Uterus (tissue), 4 donors: ENCODE data around the gene SPINK1. TPM values are rescaled to one million over a fixed set of nuclear protein-coding genes. Genes with fewer than 3 reads are reported as not detected.

Experiments used
- DNase-seq, 2 donors: peaks; one replicate each; pipeline ENCODE4 v3.0.0-alpha.2; 2019 to 2020
- H3K27ac ChIP-seq, 2 donors: fragments of 200-600 bp; sonication (generic); 1 replicate in 1 of 2; 2 replicates in 1 of 2; pipeline ENCODE4 v1.5.1; 2016 to 2018
- H3K27me3 ChIP-seq, 2 donors: fragments of 200-600 bp; sonication (generic); one replicate each; pipeline ENCODE4 v1.5.1; 2018 to 2019; ENCODE audit warnings: control low read depth in 1 of 2
- H3K36me3 ChIP-seq, 2 donors: fragments of 200-600 bp; sonication (generic); one replicate each; pipeline ENCODE4 v1.5.1; 2019; ENCODE audit warnings: control low read depth in 1 of 2
- H3K4me1 ChIP-seq, 2 donors: fragments of 200-600 bp; sonication (generic); one replicate each; pipeline ENCODE4 v1.5.1; 2018 to 2019; ENCODE audit warnings: control low read depth in 1 of 2
- H3K4me3 ChIP-seq, 2 donors: fragments of 200-600 bp; sonication (generic); 1 replicate in 1 of 2; 2 replicates in 1 of 2; pipeline ENCODE4 v1.5.1; 2018 to 2019; ENCODE audit warnings: mild to moderate bottlenecking in 1 of 2
- H3K9me3 ChIP-seq, 2 donors: fragments of 200-600 bp; sonication (generic); one replicate each; pipeline ENCODE4 v1.5.1; 2019; ENCODE audit warnings: control low read depth in 1 of 2
- POLR2A ChIP-seq, 2 donors: fragments of 450-650 bp; IDR thresholded peaks; one replicate each; pipeline ENCODE4 v1.6.1; 2016; ENCODE audit warnings: antibody characterized with exemption in 2 of 2, mild to moderate bottlenecking in 1 of 2, moderate library complexity in 1 of 2
- intact Hi-C: fragments of 100-400 bp; cut with DNase I; formaldehyde crosslinking; loops from one replicate; pipeline ENCODE4 v1.15.1; 2023; ENCODE audit warnings: low total_unique reads
- total RNA-seq, 4 donors: library from RNA; depleted of rRNA in 3 of 4; stranded (reverse); fragments of >200 nt in 3 of 4; gene quantifications; one replicate each; pipeline versions ENCODE4 v1.1.0 to v1.2.4, GENCODE V29; 2014 to 2023
- TF ChIP-seq, protein P1 (sequence below), 4 experiments: fragments of 200-600 bp in 2 of 4; fragments of 450-650 bp in 2 of 4; sonication (generic) in 2 of 4; IDR thresholded peaks; one replicate each; pipeline ENCODE4 v1.5.1; 2016 to 2019; ENCODE audit warnings: antibody characterized with exemption in 4 of 4, mild to moderate bottlenecking in 2 of 4, moderate library complexity in 1 of 4
- donor health status: DM: yes; HTN: yes; CAD: no.

Gene SPINK1
- total RNA-seq, 4 donors from 2014 or later = not detected

DNA sequence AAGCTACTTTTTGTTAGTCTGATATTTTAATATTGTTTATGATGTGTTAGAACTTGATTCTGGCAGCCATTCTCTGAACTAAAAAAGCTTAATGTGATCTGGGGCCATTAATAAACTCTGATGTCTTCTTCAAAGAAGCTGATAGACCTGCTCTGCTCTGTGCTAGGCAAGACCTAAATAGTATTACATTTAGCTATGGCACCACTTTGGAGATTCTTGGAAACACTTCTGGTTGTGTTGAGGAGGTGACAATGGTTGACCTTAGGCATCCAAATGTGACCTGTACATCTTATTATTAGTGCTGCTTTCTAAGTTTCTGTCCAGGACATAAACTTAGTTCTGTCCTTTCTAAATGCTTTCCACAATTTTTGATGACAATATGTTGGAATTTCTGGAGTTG lies 25.3 kb upstream of the SPINK1 start:
- Histone ChIP-seq H3K27me3 (no peaks in the 10 kb centered on the region), H3K27ac (no peak overlapping the region), H3K4me1 (no peaks in the 10 kb centered on the region), H3K36me3 (no peaks in the 10 kb centered on the region), H3K9me3 (no peaks in the 10 kb centered on the region), H3K4me3 (no peak overlapping the region)
- intact Hi-C loops = no loop called here
- no peak for TF ChIP-seq POLR2A (IDR thresholded peaks at IDR 0.05)
- TF ChIP-seq, protein P1, sequence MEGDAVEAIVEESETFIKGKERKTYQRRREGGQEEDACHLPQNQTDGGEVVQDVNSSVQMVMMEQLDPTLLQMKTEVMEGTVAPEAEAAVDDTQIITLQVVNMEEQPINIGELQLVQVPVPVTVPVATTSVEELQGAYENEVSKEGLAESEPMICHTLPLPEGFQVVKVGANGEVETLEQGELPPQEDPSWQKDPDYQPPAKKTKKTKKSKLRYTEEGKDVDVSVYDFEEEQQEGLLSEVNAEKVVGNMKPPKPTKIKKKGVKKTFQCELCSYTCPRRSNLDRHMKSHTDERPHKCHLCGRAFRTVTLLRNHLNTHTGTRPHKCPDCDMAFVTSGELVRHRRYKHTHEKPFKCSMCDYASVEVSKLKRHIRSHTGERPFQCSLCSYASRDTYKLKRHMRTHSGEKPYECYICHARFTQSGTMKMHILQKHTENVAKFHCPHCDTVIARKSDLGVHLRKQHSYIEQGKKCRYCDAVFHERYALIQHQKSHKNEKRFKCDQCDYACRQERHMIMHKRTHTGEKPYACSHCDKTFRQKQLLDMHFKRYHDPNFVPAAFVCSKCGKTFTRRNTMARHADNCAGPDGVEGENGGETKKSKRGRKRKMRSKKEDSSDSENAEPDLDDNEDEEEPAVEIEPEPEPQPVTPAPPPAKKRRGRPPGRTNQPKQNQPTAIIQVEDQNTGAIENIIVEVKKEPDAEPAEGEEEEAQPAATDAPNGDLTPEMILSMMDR (IDR thresholded peaks at IDR 0.05) = no peak
- no peak for DNase-seq

DNA sequence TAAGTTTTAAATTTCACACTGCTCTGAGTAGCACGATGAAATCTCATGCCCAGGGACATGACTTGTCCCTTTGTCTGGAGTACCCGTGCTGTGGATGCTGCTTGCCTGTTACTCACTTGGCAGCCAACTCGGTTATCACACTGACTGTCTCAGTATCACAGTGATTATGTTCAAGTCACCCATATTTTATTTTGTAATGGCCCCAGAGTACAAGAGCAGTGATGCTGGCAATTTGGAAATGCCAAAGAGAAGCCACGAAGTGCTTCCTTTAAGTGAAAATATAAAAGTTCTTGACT lies 24.3 kb upstream of the SPINK1 start:
- DNase-seq = no peak
- no peaks in the 10 kb centered on the region for H3K36me3 ChIP-seq
- TF ChIP-seq POLR2A (IDR thresholded peaks at IDR 0.05) = no peak
- TF ChIP-seq, protein P1 (IDR thresholded peaks at IDR 0.05) = no peak
- H3K27ac ChIP-seq = no peak overlapping the region
- H3K27me3 ChIP-seq = no peaks in the 10 kb centered on the region
- intact Hi-C loops = no loop called here
- no peak overlapping the region for H3K4me3 ChIP-seq
- no peaks in the 10 kb centered on the region for H3K4me1 ChIP-seq
- H3K9me3 ChIP-seq = no peaks in the 10 kb centered on the region

DNA sequence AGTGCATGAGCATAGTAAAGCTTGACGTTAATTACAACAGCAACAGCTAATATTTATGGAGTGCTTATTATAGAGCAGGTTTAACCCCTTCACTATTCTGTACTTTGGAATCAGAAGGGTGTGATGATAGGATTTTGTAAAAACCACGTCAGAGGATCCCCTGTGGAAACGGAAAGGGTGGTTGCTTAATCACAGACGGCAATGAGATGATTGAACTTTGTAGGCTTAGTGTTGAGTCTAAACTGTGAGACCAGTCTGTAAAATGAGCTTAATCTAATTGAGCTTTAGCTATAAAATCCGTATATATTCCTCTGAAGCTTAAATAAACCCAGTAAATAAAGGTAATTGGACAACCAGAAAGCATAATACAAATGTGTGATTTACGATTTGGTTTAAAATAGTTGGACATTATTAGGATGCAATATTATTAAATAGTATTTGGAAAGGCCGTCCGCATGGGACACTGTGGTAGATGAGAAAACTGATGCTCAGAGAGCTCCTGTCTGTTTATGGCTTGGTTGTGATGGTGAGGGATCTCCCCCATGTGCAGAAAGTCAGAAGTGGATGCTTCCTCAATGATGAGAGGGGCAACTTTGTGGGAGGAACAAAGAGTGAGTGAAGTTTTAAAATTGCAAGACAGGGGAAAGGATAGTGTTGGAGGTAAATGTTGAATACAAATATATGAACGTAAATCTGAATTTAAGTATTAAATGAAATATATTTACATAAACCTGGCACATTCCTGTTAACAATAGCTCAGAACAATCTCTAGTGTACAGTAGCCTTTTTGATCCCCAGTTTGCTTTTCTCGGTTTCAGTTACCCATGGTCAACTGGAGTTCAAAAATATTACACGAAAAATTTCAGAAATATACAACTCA lies 23.7 kb upstream of the SPINK1 start:
- intact Hi-C loops = no loop called here

DNA sequence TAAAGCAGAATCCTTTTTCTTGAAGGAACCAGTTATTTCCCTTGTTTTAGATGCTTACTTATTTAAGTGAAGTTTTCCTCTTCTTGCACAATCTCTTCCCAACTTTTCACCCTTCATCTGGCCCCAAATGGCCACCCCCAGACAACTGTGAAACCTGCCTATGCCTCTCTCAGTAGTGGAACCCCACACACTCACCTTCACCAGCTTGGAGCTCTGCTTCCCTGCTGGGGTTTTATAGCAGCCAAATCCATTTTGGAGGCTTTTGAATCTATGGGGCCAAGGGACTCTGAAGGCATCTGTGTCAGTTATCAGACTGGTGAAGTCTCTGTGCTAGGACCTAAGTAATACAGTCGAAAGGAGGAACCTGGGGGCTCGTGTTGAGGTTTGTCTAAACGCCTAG lies 22.9 kb upstream of the SPINK1 start:
- no peak for DNase-seq
- TF ChIP-seq POLR2A (IDR thresholded peaks at IDR 0.05) = no peak
- TF ChIP-seq, protein P1 (IDR thresholded peaks at IDR 0.05) = no peak
- Histone ChIP-seq H3K9me3 (no peaks in the 10 kb centered on the region), H3K4me3 (no peak overlapping the region), H3K4me1 (no peaks in the 10 kb centered on the region), H3K36me3 (no peaks in the 10 kb centered on the region), H3K27me3 (no peaks in the 10 kb centered on the region), H3K27ac (no peak overlapping the region)
- intact Hi-C loops = no loop called here

More for the DNA sequence above, 23.7 kb upstream of the SPINK1 start:
- Histone ChIP-seq H3K27me3 (no peaks in the 10 kb centered on the region), H3K4me3 (no peak overlapping the region), H3K27ac (no peak overlapping the region), H3K9me3 (no peaks in the 10 kb centered on the region), H3K4me1 (no peaks in the 10 kb centered on the region), H3K36me3 (no peaks in the 10 kb centered on the region)
- no peak for DNase-seq
- TF ChIP-seq POLR2A (IDR thresholded peaks at IDR 0.05) = no peak
- TF ChIP-seq, protein P1 (IDR thresholded peaks at IDR 0.05) = no peak

DNA sequence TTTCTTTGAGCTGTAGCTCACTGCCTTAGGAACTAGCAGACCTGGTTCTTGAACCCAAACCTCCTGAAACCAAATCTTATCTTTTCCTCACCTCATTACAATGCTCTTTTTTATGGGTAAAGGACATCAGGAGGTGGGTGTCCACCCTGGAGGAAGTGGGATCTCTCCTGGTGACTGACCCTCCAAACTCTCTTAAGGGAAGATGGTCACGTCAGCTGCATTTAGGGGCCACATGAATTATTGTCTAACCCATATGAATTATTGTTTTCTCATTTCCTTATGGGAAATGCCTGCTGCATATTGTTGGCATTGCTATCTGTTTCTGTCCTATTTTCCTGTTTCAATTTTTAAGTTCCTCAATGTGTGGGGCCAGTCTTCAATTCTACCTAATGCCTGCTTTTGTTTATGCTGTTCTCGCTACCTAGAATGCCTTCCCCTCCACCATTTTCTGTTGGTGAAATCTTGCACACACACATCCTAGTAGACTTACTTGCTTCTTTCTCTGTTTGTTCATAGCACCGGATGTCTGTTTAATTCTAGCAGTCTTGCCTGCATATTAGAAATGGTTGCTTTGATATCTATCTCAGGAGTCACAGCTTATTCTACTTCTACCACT lies 22.0 kb upstream of the SPINK1 start:
- TF ChIP-seq POLR2A (IDR thresholded peaks at IDR 0.05) = no peak
- TF ChIP-seq, protein P1 (IDR thresholded peaks at IDR 0.05) = no peak
- no peak for DNase-seq
- H3K36me3 ChIP-seq = no peaks in the 10 kb centered on the region
- intact Hi-C loops = no loop called here
- H3K27me3 ChIP-seq = no peaks in the 10 kb centered on the region
- no peaks in the 10 kb centered on the region for H3K4me1 ChIP-seq
- H3K4me3 ChIP-seq = no peak overlapping the region
- no peak overlapping the region for H3K27ac ChIP-seq
- no peaks in the 10 kb centered on the region for H3K9me3 ChIP-seq
